NOMO-1 treated with dmso at 0.1 percent for 144 hours (cell line): ENCODE measurements around the gene ADSS2.
"Not testable (repeated sequence)": the region's sequence is repeated elsewhere in the genome, so short reads cannot be mapped to it uniquely, and the experiment has no call there.

Experiments
- DNase-seq: peaks from one replicate; lab custom pipeline; 2025; ENCODE audit not compliant: unreplicated experiment; lab: John Stamatoyannopoulos, UW

ADSS2 gene

GRCh38 chr1:244451539-244451950 is at the start of gene ADSS2:
TSS of gene ADSS2 (minus strand) at chr1:244451909. CDS start at chr1:244451817, 92 bp downstream.
- DNase-seq = no peak

GRCh38 chr1:244500515-244500914 is 48.8 kb upstream of the ADSS2 start:
- not testable (repeated sequence) for DNase-seq

- not testable (repeated sequence) for DNase-seq
These were observed 47.8 kb upstream of the ADSS2 start for GRCh38 chr1:244499484-244499883.

GRCh38 chr1:244497805-244498204 is 46.1 kb upstream of the ADSS2 start:
- DNase-seq = no peak

- no peak for DNase-seq
These were observed 44.5 kb upstream of the ADSS2 start for GRCh38 chr1:244496186-244496585.

GRCh38 chr1:244494653-244495052 is 42.9 kb upstream of the ADSS2 start:
- no peak for DNase-seq

GRCh38 chr1:244484971-244485370 is 33.3 kb upstream of the ADSS2 start:
- not testable (repeated sequence) for DNase-seq

GRCh38 chr1:244473059-244473605 is 21.4 kb upstream of the ADSS2 start:
- no peak for DNase-seq

GRCh38 chr1:244466724-244467123 is 15.0 kb upstream of the ADSS2 start:
- no peak for DNase-seq

- peak; percentile 31 for DNase-seq
These were observed 9.7 kb upstream of the ADSS2 start, which contains the start of gene CATSPERE for GRCh38 chr1:244461245-244462071. TSS of gene CATSPERE (plus strand) at chr1:244461273. CDS start at chr1:244461430, 157 bp downstream.

GRCh38 chr1:244460197-244460596 is 8.5 kb upstream of the ADSS2 start:
- DNase-seq = no peak

- DNase-seq = no peak
These were observed 7.1 kb upstream of the ADSS2 start for GRCh38 chr1:244458781-244459180.

- no peak for DNase-seq
These were observed 4.9 kb upstream of the ADSS2 start for GRCh38 chr1:244456586-244456985.

GRCh38 chr1:244454412-244454811 is 2.7 kb upstream of the ADSS2 start:
- DNase-seq = no peak

GRCh38 chr1:244451951-244452795 is 464 bp upstream of the ADSS2 start:
- peak; percentile 98 for DNase-seq

- DNase-seq = peak; percentile 17
These were observed 841 bp downstream of the ADSS2 start for GRCh38 chr1:244450597-244451538.

- DNase-seq = no peak
These were observed 1.7 kb downstream of the ADSS2 start for GRCh38 chr1:244449936-244450508.

GRCh38 chr1:244448279-244449036 is 3.3 kb downstream of the ADSS2 start:
- DNase-seq = no peak

GRCh38 chr1:244447552-244447951 is 4.2 kb downstream of the ADSS2 start:
- no peak for DNase-seq
